ENCODE results near the gene RHBDD2. TPM values are rescaled to one million over a fixed set of nuclear protein-coding genes. Genes with fewer than 3 reads are reported as not detected.

The RHBDD2 gene
- polyA plus RNA-seq, 1 donor (not counting 4 experiments of a cell fraction or from before 2014, with no cell fraction given) = 24.1 TPM

GRCh38 chr7:75914169-75914654 lies 35.4 kb downstream of the RHBDD2 start:
- no peaks in the 10 kb centered on the region for H3K27me3 ChIP-seq (ENCODE audit: control insufficient read depth, extremely low read depth, insufficient read depth, low read length)
- FAIRE-seq (no peak), DNase-seq (ENCODE audit: low read depth, low spot score) (no peak)
- peak overlapping the region; percentile 77 for H3K27ac ChIP-seq (ENCODE audit: control insufficient read depth, insufficient read depth, low read length)
- peaks cover 2% of the 10 kb centered on the region for H4K20me1 ChIP-seq (ENCODE audit: control insufficient read depth, extremely low read depth, insufficient read depth, low read length)
- no peaks in the 10 kb centered on the region for H3K9me1 ChIP-seq (ENCODE audit: control insufficient read depth, extremely low read depth, insufficient read depth, low read length)
- TF ChIP-seq EZH2 (IDR thresholded peaks at IDR 0.05; ENCODE audit: low read length) (no peak), CTCF (optimal IDR thresholded peaks at IDR 0.05 in 1 of 3, IDR thresholded peaks at IDR 0.05 in 1 of 3, conservative IDR thresholded peaks at IDR 0.05 in 1 of 3; ENCODE audit: extremely low read depth in 1 of 3, insufficient read depth in 2 of 3, low read length in 3 of 3) (no peak)
- dilution Hi-C loops (cut with MboI; ENCODE audit: extremely low pct_ligation_motif_present, low sequenced_read_pairs) = no loop called here
- H3K79me2 ChIP-seq (ENCODE audit: control insufficient read depth, insufficient read depth, low read length) = peaks cover 30% of the 10 kb centered on the region
- peak overlapping the region; percentile 81 to 96 (median 81) for H3K4me3 ChIP-seq (ENCODE audit: control insufficient read depth in 2 of 3, extremely low read depth in 1 of 3, insufficient read depth in 2 of 3, low read depth in 1 of 3, low read length in 3 of 3)
- H3K4me2 ChIP-seq (ENCODE audit: control insufficient read depth, extremely low read depth, insufficient read depth, low read depth, low read length) = peak overlapping the region; percentile 81
- no peaks in the 10 kb centered on the region for H3K9me3 ChIP-seq (ENCODE audit: control insufficient read depth, low read depth, low read length)
- no peaks in the 10 kb centered on the region for H3K36me3 ChIP-seq (ENCODE audit: control insufficient read depth in 2 of 2, extremely low read depth in 1 of 2, insufficient read depth in 2 of 2, low read length in 2 of 2)
- H2AFZ ChIP-seq (ENCODE audit: control insufficient read depth, low read length) = peak overlapping the region; percentile 95
- peaks cover 13% of the 10 kb centered on the region for H3K4me1 ChIP-seq (ENCODE audit: control insufficient read depth, extremely low read depth, insufficient read depth, low read length)
- peak overlapping the region; percentile 90 for H3K9ac ChIP-seq (ENCODE audit: control insufficient read depth, extremely low read depth, insufficient read depth, low read length)

- Histone ChIP-seq H4K20me1 (ENCODE audit: control insufficient read depth, extremely low read depth, insufficient read depth, low read length) (peaks cover 2% of the 10 kb centered on the region), H3K9ac (ENCODE audit: control insufficient read depth, extremely low read depth, insufficient read depth, low read length) (peak within 1 kb of the TSS; percentile 90), H3K9me1 (ENCODE audit: control insufficient read depth, extremely low read depth, insufficient read depth, low read length) (no peaks in the 10 kb centered on the region), H3K27me3 (ENCODE audit: control insufficient read depth, extremely low read depth, insufficient read depth, low read length) (no peaks in the 10 kb centered on the region), H3K4me2 (ENCODE audit: control insufficient read depth, extremely low read depth, insufficient read depth, low read depth, low read length) (peak within 1 kb of the TSS; percentile 97), H3K36me3 (ENCODE audit: control insufficient read depth in 2 of 2, extremely low read depth in 1 of 2, insufficient read depth in 2 of 2, low read length in 2 of 2) (no peaks in the 10 kb centered on the region), H2AFZ (ENCODE audit: control insufficient read depth, low read length) (peak within 1 kb of the TSS; percentile 95), H3K79me2 (ENCODE audit: control insufficient read depth, insufficient read depth, low read length) (peaks cover 36% of the 10 kb centered on the region), H3K9me3 (ENCODE audit: control insufficient read depth, low read depth, low read length) (no peaks in the 10 kb centered on the region), H3K27ac (ENCODE audit: control insufficient read depth, insufficient read depth, low read length) (peak within 1 kb of the TSS; percentile 77), H3K4me3 (ENCODE audit: control insufficient read depth in 2 of 3, extremely low read depth in 1 of 3, insufficient read depth in 2 of 3, low read depth in 1 of 3, low read length in 3 of 3) (peak within 1 kb of the TSS; percentile 94 to 96 (median 96)), H3K4me1 (ENCODE audit: control insufficient read depth, extremely low read depth, insufficient read depth, low read length) (peaks cover 13% of the 10 kb centered on the region)
- no peak for FAIRE-seq
- dilution Hi-C loops (cut with MboI; ENCODE audit: extremely low pct_ligation_motif_present, low sequenced_read_pairs) = no loop called here
- DNase-seq (ENCODE audit: low read depth, low spot score) = no peak
- TF ChIP-seq EZH2 (IDR thresholded peaks at IDR 0.05; ENCODE audit: low read length) (no peak), CTCF (optimal IDR thresholded peaks at IDR 0.05 in 1 of 3, IDR thresholded peaks at IDR 0.05 in 1 of 3, conservative IDR thresholded peaks at IDR 0.05 in 1 of 3; ENCODE audit: extremely low read depth in 1 of 3, insufficient read depth in 2 of 3, low read length in 3 of 3) (peak in 1 of 3 experiments; percentile 10)
Measured at GRCh38 chr7:75914655-75915415, 36.0 kb downstream of the RHBDD2 start, which contains the start of gene POR. TSS of gene POR (plus strand) at chr7:75915155. CDS start at chr7:75954002, 38,847 bp downstream.

Data from keratinocyte (primary cell).